Right ventricle myocardium superior (tissue), 1 donor: ENCODE data around the gene AP2B1. TPM values are rescaled to one million over a fixed set of nuclear protein-coding genes. Genes with fewer than 3 reads are reported as not detected.

Source experiments
- ATAC-seq: fragments of 200-7000 bp; cut with Tn5 transposase; one replicate; pipeline ENCODE4 v1.9.1; 2020; ENCODE audit warnings: mild to moderate bottlenecking; ENCODE audit not compliant: poor library complexity
- DNase-seq: peaks from one replicate; pipeline ENCODE4 v3.0.0-alpha.2; 2020
- intact Hi-C: fragments of 100-400 bp; cut with DNase I; formaldehyde crosslinking; loops from one replicate; pipeline ENCODE4 v1.11.2; 2022
- total RNA-seq: library from RNA; stranded (reverse); fragmentation: NEBNext Ultra II Directional; extraction: Animal tissue kit (Norgen Biotek cat#: 25700); gene quantifications from one replicate; pipeline ENCODE4 v1.2.1, GENCODE V29; 2021
- donor health status: DM: no; HTN: yes; CAD: no; lungs with severe emphysema.

AP2B1 gene
- total RNA-seq, 1 donor from 2014 or later = 112 TPM

DNA sequence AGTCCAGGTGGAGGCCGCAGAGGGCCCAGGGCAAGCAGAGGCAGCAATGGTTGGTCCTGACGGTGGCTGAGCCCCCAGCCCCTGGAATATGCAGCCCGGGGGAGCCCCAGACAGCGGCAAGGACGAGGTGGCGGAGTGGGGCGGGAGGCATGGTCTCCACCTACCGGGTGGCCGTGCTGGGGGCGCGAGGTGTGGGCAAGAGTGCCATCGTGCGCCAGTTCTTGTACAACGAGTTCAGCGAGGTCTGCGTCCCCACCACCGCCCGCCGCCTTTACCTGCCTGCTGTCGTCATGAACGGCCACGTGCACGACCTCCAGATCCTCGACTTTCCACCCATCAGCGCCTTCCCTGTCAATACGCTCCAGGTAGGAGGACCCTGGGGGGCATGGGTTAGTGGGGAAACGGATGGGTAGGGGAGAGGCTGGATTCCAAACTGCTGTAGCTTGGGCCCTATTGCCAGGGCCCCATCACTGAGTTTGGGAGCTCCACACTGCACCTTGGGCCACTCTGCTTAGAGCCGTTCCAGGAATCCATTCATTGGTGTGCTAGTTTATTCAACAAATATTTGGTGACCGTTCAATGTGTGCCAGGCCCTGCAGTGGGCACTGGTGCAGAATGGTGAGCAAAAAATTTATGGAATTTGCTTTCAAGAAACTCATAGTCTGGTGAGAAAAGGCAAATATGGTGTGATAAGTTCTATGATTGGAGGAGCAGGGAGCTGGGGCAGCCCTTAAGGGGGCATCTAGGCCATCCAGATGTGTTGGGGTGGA, 148.1 kb downstream of the AP2B1 start:
- intact Hi-C loops = no loop called here
- DNase-seq (no peak), ATAC-seq (no peak)

DNA sequence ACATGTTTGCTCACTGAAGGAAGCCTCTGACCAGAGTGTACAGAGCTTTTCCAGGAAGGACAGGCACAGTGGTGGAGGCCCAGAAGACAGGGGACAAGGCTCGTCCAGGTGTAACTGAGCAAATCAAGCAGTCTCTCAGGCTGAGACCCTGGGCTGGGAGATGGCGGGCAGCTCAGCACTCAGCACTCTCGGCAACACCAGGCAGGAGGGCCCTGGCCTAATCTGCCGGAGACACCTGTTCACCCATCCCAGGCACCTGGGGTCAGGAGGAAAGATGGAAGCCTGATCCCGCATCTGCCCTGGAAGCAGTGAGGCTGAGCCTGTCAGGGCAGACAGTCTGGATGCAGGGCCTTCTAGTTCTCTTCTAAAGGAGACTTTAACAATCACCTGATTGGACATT, 149.1 kb downstream of the AP2B1 start:
- ATAC-seq = no peak
- intact Hi-C loops = no loop called here
- DNase-seq = no peak

DNA sequence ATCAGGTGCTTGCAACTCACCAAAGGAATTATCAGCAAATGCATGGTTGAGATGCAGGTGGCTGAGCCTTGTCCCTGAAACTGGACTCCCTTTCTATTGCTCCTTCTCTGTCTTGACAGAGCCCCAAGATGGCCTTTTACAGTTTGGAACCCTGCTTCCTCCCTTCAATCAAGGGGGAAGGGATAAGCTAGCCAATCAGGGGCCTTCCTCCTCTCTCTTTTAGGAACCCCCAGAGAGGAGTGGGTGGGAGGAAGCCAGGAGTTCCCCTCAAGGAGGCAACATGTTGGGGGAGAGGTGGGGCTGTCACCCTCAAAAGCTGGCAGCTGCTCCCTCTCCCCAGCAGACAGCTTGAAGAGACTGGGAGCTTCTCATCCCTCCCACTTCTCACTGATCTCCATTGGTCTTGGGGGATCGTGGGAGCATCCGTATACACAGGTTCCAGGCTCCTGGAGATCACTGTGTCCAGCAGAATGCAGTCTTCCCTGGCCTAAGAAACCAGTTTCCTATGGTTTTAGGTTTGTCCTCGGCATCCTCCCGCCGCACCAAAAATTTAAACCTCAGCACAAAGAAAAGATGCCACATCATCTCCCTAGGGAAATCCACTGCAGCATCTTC, 151.5 kb downstream of the AP2B1 start:
- intact Hi-C loops = no loop called here

DNA sequence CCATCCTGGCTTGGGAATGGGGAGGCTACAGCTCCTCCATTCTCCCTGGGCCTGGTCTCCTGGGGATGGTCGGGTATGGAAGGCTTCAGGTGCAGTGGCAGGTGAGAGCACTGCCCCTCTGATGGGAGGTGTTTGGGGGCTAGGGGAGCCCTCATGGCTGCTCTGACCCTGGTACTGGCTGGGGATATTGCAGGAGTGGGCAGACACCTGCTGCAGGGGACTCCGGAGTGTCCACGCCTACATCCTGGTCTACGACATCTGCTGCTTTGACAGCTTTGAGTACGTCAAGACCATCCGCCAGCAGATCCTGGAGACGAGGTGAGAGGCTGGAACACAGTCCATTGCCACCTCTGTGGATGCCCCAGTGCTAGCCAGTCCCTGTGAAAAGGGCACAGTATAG, 153.1 kb downstream of the AP2B1 start:
- intact Hi-C loops = no loop called here
- no peak for ATAC-seq

More for the DNA sequence above, 151.5 kb downstream of the AP2B1 start:
- ATAC-seq (no peak), DNase-seq (no peak)

DNA sequence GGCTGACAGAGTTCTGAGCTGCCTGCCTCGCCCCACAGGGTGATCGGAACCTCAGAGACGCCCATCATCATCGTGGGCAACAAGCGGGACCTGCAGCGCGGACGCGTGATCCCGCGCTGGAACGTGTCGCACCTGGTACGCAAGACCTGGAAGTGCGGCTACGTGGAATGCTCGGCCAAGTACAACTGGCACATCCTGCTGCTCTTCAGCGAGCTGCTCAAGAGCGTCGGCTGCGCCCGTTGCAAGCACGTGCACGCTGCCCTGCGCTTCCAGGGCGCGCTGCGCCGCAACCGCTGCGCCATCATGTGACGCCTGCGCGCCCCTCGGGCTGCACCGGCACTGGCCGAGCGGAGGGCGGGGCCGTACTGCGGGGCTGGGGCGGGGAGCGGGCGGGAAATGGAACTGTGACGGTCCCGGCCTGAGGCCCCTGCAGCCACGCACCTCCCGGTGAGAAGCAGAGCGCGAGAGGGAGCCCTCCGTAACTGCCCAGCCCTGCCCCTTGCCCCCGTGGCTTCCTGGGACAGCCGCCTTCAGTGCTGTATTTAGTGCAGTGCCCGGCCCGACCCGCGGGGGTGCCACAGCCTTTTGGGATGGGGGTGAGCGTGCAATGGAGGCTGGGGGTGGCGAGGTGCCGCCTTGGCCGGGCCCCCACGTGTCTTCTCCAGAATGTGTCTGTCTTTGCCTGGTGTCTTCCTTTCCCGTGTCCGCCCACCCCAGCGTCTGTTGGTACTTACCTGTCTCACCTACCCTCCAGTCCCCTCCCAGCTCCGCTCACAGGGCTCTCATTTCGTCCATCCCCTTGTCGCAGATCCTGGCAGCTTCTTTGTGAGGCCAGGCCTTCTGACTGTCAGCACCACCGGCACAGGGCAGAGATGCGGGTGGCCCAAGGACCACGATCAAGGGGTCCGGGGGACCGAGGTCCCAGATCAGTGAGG, 154.1 kb downstream of the AP2B1 start:
- intact Hi-C loops = no loop called here
- ATAC-seq = peak; percentile 71
- no peak for DNase-seq

More for the DNA sequence above, 153.1 kb downstream of the AP2B1 start:
- no peak for DNase-seq

DNA sequence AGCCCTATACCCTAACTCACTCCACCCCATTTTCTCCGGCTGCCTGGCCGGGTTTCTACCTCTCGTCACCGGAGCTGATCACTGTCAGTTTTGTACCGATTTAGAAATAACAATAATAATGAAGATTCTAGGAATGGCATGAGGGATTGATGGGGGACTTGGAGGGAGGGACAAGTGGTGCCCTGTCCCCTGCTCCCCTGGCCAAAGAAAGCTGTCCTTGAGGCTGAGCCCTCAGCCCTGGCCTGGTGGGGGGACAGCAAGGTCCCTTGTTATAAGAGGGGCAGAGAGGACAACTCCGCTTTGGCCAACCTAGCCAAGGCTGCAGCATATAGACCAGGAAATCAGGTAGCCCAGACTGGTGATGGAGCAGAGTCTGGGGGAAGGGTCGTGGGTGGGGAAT, 155.4 kb downstream of the AP2B1 start:
- DNase-seq (no peak), ATAC-seq (no peak)
- intact Hi-C loops = no loop called here

DNA sequence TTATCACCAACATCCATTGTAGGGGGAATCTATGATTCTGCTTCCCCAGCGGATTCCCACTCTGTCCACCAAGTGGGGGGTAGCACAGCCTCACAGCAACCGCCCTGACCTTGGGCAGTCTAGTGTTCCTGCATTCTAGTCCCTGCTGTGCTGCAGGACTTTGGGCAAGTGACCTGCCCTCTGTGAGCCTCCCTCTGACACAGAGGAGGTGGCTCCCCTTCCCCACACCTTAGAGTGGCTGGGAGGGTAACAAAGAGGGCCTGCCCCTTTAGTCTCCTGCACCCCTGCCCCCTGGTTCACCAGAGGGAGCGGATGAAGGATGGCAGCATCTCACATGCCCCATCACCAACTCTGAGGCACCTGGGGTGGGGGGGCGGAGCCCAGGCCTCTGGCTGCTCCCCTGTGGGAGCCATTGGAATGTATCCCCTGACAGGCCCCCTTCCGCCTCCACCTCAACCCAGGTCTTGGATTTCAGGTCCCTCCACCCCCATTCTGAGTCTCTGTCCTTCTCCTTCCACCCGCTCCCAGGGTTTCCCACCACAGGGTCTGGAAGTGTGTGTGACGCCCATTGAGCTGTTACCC, 155.9 kb downstream of the AP2B1 start:
- no peak for ATAC-seq
- intact Hi-C loops = no loop called here
- DNase-seq = no peak

DNA sequence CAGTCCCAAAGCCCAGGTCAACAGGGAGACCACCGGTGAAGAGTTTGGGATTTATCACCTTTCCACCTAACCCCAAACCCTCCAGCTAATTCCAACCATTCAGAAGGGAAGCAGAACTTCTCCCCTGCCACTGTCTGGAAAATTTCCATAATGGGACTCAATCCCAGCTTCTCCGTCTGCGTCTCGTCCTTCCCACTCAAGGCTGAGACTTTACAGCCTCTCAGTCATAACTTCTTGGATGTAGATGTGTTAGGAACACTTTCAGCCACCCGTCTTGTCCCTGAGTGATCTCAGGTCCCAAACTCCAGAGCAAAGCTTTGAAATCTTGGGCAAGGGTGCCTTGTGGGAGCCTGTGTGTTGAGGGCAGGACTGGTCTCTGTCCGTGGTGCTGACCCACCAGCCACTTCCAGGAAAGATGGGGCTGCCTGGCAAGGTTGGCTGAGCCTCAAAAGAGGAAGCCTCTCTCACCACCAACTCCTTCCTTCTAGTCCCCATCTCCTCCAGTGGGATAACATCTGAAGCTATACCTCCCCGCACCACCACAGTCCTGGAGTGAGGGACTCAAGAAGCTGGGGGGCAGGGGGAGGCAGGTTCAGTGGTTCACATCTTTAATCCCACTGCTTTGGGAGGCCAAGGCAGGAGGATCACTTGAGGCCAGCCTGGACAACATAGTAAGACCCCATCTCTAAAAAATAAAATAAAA, 156.7 kb downstream of the AP2B1 start:
- intact Hi-C loops = no loop called here
- ATAC-seq (no peak), DNase-seq (no peak)

DNA sequence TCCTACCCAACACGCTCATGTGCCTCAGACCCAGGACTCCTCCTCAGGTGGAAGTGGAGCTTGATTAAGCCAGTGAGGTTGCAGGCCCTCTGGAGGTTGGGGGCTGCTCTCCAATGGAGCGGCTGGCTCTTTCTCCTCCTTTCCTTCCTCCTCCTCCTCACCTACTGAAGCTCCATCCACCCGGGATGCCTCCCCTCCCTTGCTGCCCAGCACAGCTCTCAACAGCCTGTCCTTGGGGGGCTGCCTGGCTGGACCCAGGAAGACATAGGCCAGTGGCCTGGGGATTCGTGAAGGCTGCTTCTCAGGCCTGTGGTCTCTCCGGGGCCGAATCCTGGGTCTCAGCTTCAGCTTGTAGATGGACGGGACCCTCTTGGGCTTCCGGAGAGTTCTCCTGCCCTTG, 157.7 kb downstream of the AP2B1 start:
- ATAC-seq = no peak
- intact Hi-C loops = loop anchor here (5.0 kb wide), 2 partner anchors 83 to 573 kb away; no protein-coding TSS in a partner anchor
- no peak for DNase-seq

DNA sequence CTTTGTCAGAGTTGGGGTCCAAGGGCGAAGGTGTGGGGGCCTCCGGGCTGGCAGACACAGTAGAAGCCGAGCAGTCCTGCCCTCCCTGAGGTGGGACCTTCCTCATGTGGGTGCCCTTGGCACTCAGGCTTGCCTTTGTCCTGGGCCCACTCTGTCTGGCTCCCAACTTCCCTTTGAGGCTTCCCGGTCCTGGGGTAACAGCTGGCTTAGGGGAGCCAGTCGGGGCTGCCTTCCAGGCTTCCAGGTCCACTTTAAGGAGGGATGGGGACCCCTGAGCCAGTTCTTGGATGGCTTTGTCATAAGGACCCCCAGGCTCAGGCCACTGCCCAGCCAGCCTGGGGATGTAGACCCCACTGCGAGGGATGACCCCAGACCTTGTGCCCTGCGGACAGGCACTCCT, 158.1 kb downstream of the AP2B1 start:
- DNase-seq = no peak
- ATAC-seq = no peak
- intact Hi-C loops = loop anchor here (5.0 kb wide), 2 partner anchors 83 to 573 kb away; no protein-coding TSS in a partner anchor

DNA sequence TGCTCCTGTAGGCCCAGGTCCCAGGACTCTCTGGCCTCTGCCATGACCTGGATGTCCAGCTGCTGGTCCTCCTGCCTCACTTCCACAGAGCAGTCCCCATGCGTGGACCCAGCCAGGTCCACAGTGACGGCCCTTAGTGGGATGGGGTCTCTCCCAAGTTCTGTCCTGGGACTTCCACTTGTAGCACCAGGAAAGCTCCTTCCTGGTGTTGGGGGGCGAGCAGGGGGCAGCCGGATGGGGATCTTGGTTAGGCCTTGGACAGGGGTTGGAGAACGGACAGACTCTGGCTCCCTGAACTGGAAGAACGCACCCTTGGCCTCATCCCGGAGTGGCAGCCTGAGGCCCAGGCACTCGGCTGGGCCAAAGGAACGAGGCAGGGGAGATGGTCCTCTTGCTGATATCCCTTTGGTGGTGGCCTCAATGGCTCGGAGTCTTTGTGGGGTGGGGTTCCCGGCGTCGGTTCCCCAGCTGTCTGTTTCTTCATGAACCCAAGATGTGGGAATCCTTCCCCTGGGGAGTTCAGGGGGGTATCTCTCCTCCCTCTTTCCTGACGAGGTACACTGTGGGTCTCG, 158.7 kb downstream of the AP2B1 start:
- ATAC-seq (no peak), DNase-seq (no peak)
- intact Hi-C loops = loop anchor here (2.0 to 5.0 kb wide), 3 partner anchors 84 to 574 kb away; no protein-coding TSS in a partner anchor

DNA sequence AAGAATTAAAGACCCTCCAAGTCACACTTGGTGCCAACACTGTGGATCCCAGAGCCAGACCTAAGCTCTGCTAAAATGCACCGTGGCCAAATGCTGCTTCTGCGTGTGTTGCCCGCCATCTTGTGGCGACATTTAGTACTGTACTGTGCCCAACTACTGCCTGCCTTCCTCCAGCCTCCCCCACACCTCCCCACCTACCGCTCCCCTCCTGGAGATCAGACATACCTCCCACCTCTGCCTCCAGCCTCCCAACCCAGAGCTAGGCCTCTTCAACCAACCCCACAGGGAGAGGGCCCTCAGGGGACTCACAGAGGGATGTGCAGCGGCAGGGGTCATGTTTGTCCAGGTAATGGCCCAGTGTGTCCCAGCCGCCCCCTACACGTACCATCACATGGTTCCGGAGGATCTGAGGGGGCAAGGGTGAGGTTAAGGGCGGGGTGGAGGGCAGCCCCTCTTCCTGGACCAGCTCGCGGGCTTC, 160.5 kb downstream of the AP2B1 start:
- DNase-seq (peak; percentile 78), ATAC-seq (peak; percentile 88)
- intact Hi-C loops = loop anchor here (2.0 to 5.0 kb wide), 3 partner anchors 85 to 575 kb away; no protein-coding TSS in a partner anchor

DNA sequence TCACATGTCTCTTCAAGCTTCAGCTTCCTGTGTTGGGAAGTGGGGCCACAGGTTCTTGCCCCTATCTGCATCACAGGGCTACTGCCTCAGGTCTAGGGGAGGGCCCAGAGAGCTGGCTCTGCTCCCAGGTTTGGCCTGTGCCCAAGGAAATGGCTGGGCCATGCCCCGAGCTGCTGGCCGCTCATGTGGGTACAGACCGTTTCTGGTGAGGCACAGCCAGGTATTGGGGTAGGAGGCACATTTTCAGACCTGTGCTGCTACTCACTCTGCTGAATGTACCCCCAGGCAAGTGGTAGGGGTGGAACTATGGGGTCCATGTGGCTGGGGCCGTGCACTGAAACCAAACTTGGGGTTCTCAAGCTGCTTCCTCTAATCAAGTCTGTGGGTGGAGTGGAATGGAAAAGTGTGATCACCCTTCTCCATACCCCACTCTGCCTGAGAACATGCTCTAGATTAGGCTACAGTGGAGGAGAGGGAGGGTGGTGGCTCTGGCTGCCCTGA, 161.3 kb downstream of the AP2B1 start:
- peak; percentile 46 for ATAC-seq
- intact Hi-C loops = loop anchor here (5.0 kb wide), 2 partner anchors 86 to 576 kb away; no protein-coding TSS in a partner anchor
- no peak for DNase-seq

DNA sequence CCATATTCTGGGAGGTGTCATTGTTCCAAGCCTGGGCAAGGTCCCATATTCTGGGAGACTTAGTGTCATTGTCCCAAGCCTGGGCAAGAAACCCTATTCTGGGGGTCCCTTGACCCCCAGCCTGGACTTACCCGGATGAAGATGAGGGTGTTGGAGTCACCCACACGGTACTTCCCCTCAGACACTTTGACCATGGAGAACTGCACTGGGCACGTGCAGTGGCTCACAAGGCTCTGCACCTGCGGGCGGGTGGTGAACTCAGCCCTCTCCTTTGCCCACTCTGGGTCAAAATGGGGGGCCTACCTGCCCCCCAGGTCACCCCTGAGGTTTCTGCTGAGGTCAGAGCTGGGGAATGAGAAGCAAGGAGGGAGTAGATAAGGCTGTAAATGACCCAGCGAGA, 161.9 kb downstream of the AP2B1 start:
- DNase-seq = no peak

DNA sequence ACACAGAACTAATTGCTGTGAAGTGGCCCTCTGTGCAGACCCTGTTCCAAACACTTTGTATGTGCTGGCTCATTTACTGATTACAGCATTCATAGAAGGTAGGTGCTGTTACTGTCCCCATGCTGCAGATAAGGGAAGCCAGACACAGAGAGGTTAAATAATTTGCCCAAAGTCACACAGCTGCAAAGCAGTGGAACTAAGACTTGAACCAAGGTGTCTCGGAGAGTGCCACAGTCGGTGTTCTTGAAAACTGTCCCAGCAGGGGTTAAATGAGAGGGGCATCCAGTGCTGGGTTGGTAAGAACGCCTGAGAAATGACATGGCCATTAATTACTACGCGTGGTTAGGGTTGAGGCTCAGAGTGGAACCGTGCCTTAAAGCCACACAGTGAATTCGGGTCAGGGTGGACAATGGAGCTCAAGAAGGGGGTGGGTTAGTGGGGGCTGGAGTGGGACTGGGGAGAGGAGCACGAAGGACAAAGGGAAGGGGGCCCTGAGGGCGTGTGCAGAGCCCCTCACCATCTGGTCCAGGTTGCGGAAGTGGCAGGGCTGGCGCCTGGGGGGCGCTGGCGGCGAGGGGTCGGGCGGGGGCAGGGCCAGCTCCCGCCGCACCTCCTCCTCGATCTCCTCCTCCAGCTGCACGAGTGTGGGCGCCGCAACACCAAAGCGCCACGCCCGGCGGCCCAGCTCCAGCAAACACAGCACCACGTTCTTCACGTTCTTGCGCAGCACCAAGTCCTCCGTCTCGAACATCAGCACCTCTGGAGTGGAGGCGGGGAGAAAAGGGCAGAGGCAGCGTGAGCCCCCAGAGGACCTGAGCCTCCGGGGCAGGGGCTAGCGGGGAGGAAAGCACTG, 162.7 kb downstream of the AP2B1 start:
- DNase-seq = no peak
- ATAC-seq = no peak
- intact Hi-C loops = loop anchor here (5.0 kb wide), 2 partner anchors 87 to 577 kb away; no protein-coding TSS in a partner anchor

More for the DNA sequence above, 161.9 kb downstream of the AP2B1 start:
- intact Hi-C loops = loop anchor here (5.0 kb wide), 2 partner anchors 87 to 577 kb away; no protein-coding TSS in a partner anchor
- no peak for ATAC-seq
